ES-I3 (cell line): ENCODE results near the gene PIK3IP1.
A peak's percentile ranks its signal among the peaks of the same experiment; 100 is the strongest.
"Not testable (repeated sequence)": the region's sequence is repeated elsewhere in the genome, so short reads cannot be mapped to it uniquely, and the experiment has no call there.

ENCODE experiments used
- H3K36me3 ChIP-seq: 2 replicates; pipeline ENCODE4 v1.6.1; 2013; ENCODE audit warnings: mild to moderate bottlenecking, low read length, control low read depth, moderate library complexity; ENCODE audit not compliant: insufficient read depth
- H3K4me1 ChIP-seq: 2 replicates; pipeline ENCODE4 v1.6.1; 2013; ENCODE audit warnings: mild to moderate bottlenecking, control low read depth, low read length; ENCODE audit not compliant: insufficient read depth
- H3K9ac ChIP-seq: 2 replicates; pipeline ENCODE4 v1.6.1; 2013; ENCODE audit warnings: low read depth, mild to moderate bottlenecking, low read length, moderate library complexity
- H3K9me3 ChIP-seq: 2 replicates; pipeline ENCODE4 v1.6.1; 2013; ENCODE audit warnings: mild to moderate bottlenecking, low read length, moderate library complexity; ENCODE audit not compliant: control insufficient read depth, insufficient read depth

Gene PIK3IP1

DNA sequence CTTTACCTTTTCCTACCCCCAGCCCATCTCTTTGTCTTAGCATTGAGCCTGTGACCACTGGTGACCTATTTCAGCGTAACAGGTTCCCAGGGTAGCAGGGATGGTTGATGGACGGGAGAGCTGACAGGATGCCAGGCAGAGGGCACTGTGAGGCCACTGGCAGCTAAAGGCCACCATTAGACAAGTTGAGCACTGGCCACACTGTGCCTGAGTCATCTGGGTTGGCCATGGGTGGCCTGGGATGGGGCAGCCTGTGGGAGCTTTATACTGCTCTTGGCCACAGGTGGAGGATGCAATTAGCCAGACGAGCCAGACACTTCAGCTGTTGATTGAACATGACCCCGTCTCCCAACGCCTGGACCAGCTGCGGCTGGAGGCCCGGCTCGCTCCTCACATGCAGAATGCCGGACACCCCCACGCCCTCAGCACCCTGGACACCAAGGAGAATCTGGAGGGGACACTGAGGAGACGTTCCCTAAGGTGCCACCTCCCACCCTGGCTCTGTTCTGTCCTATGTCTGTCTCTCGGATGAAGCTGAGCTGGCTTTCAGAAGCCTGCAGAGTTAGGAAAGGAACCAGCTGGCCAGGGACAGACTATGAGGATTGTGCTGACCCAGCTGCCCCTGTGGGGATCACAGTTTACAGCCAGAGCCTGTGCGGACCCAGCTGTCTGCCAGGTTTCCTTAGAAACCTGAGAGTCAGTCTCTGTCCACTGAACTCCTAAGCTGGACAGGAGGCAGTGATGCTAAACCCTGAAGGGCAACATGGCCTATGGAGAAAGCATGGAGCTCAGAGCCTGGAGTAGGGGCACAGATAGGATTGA is 29.8 kb downstream of the PIK3IP1 start:
- Histone ChIP-seq H3K9me3 (no peaks in the 10 kb centered on the region), H3K36me3 (no peaks in the 10 kb centered on the region; the same call in 1 of the 2 replicates), H3K4me1 (no peaks in the 10 kb centered on the region), H3K9ac (no peak overlapping the region)

DNA sequence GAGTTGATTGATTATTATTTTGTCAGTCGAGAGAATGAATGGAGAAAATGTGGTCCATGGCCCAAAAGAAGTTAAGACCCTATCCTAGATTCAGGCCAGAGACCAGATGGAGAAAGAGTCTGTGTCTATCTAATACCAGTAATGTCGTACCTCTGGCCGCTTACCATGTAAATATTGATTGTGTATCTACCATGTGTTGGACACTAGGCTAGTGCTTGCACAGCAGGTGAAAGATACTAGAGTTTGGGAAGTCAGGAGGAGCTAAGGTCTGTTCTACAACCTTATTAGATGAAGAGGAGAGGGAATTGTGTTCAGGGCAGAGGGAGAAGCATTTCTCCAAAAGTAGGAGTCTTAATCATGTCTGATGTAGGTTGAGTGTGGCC is 31.8 kb downstream of the PIK3IP1 start:
- Histone ChIP-seq H3K9me3 (no peaks in the 10 kb centered on the region), H3K4me1 (no peaks in the 10 kb centered on the region), H3K9ac (no peak overlapping the region), H3K36me3 (no peaks in the 10 kb centered on the region; the same call in 1 of the 2 replicates)

DNA sequence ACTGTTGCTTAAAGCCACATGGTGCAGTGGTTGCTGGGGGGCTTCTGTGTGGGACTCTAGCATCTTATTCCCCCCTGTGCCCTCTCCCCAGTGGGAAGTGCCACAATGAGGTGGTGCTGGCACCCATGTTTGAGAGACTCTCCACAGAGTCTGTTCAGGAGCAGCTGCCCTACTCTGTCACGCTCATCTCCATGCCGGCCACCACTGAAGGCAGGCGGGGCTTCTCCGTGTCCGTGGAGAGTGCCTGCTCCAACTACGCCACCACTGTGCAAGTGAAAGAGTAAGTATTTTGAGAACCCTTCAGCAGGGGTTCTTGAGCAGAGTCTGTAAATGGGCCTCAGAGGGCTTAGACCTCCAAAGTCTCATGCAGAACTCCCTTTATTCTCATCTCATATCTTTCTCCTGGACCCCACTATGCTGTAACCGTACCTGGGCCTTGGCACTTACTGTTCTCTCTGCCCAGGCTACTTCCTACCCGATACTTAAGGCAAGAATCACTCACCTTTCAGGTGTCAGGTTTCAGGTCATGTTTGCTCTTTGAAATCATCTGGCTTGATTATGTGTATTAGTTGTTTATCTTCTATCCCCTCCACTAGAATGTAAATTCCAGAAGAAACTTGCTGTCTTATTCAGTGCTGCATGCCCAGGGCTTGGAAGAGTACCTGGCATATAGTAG is 32.4 kb downstream of the PIK3IP1 start:
- Histone ChIP-seq H3K9me3 (no peaks in the 10 kb centered on the region), H3K9ac (no peak overlapping the region), H3K36me3 (no peaks in the 10 kb centered on the region; the same call in 1 of the 2 replicates), H3K4me1 (no peaks in the 10 kb centered on the region)

DNA sequence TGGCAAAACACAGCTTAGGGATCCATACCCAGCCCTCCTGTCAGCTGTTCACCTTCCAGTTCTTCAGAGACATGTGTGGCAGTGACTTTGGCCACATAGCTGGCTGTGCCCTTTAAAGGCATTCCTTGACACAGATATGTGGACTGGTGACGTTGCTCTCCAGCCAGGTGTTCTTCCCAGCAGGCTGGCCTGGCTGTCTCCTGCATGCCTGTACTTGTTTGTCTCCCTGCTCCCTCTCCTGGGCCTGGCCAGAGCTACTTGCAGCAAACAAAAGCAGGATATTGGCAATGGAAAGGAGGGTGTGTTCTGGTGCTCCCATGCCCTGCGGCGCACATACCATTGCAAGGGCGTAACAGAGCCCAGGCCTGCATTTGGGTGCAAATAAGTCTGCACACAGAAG is 38.3 kb downstream of the PIK3IP1 start:
- no peaks in the 10 kb centered on the region for H3K9me3 ChIP-seq
- H3K9ac ChIP-seq: no peak overlapping the region
- H3K36me3 ChIP-seq: no peaks in the 10 kb centered on the region; the same call in 1 of the 2 replicates
- peaks cover 36% of the 10 kb centered on the region for H3K4me1 ChIP-seq

DNA sequence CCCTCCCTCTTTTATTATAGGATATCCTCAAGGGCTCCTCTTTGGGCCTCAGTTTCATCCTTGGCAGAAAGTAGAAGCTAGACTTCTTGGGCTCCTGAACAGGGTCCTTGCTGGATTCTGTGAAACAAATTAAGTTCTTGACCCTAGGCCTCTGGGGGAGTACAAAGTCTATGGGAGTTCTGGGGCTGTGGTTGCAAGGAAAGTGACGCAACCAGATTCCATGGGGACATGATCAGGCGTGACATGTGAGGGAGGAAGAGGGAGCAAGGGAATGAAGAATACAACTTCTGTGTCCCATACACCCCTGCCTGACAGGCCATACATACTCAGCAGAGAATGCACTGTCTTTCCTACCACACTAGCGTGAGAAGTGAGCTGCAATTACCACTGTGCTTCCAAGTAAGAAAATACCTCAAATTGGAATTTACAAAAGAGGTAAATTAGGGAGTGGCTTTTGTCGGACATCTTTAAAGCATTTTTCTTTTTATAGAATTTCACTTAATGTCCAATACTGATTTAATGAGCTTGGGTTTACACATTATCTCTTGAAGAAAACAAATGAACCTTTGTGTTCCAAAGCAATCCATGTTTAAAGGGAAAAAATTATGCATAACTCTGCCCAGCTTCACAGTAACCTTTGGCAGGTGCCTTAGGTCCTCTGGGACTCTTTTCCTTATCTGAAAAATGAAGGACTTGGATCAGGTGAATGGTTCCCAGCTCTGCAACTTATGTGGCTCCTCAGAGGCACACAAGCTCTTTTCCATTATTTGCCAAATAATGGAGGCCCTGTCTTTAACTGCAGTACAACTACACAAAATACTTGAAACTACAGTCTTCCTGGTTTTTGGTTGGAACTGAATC is 41.3 kb downstream of the PIK3IP1 start:
- Histone ChIP-seq H3K9ac (no peak overlapping the region), H3K4me1 (peaks cover 36% of the 10 kb centered on the region), H3K36me3 (no peaks in the 10 kb centered on the region), H3K9me3 (no peaks in the 10 kb centered on the region)

DNA sequence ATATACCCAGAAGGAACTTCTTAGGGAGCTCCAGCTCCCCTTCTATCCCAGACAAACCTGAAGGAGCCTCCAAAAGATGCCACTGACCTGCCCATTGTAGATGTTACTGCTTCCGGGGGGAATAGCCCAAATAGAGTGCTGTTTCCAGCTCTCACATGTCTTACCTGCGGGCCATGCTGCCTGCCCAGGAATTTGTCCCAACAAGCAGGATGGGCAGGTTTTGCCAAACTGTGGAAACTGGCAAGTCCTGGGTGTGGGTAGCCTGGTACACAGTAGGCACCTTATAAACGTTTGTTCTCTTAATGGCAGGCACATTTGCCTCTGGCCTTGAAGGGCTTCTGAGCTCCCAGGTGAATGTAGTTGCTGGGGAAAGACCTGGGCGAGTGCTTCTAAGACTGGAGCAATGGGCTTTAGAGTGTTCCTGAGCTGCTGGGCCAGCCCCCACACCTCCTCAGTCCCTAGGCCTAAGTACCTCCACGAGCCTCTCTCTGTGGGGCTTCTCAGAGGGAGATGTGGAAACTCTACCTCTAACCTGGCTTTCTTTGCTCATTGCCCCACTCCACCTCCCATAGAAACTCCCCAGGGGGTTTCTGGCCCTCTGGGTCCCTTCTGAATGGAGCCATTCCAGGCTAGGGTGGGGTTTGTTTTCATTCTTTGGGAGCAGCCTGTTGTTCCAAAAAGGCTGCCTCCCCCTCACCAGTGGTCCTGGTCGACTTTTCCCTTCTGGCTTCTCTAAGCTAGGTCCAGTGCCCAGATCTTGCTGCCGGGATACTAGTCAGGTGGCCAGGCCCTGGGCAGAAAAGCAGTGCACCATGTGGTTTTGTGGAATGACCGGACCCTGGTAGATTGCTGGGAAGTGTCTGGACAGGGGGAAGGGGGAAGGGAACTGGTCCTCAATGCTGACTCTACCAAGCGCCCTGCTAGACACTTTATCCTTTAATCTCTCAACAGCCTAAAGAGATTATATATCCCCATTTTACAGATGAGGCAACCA is 43.0 kb downstream of the PIK3IP1 start:
- no peaks in the 10 kb centered on the region for H3K9me3 ChIP-seq
- no peaks in the 10 kb centered on the region for H3K36me3 ChIP-seq
- H3K4me1 ChIP-seq: peaks cover 39% of the 10 kb centered on the region
- peak overlapping the region; percentile 41; the same call in 1 of the 2 replicates for H3K9ac ChIP-seq

DNA sequence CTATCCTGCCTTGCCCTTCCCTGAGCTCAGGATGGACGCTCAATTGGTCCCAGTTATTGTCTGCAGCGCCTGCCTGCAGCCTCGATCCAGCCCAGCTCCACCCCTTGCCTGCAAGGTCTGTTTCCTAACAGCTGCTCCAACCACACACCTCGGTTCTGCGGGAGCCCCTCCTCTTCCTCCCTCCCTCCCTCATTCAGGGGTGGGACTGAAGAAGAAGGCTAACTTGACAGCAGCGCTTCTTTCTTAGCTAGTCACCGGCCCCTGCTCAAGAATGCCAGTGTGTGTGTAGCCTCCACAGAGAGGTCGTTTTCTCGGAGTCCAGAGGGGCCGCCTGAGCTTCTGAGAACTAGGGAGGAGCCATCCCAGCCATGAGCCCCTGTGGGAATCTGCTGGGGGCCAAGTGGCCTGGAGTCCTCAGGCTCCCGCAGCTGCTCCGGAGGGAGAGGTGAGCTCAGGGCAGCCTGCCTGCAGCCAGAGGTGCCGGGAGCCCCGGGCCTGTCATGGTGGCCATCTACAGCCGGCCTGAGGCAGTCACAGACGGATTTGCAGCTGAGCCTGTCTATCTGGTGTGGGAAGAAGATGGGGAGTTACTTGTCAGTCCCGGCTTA is 44.0 kb downstream of the PIK3IP1 start:
- Histone ChIP-seq H3K9ac (peak overlapping the region; percentile 41; the same call in 1 of the 2 replicates), H3K36me3 (no peaks in the 10 kb centered on the region), H3K9me3 (no peaks in the 10 kb centered on the region), H3K4me1 (peaks cover 39% of the 10 kb centered on the region)

DNA sequence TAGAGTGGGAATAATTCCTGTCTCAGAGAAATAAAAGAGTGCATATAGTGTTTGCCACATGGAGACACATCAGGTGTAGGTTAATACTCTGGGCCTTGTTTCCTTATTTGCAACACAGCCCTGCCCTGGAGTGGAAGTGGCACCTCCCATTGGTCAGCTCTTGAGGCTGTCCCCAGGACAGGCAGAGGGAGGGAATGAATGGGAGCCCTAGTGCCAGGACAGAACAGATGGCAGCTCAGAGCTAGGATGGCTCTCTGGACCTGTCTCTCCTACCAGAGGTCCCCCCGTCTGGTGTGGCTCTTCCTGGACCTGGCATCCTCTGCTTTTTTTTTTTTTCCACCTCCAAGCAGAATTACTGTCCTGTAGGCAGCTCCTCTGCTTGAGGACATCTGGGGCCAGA is 44.6 kb downstream of the PIK3IP1 start:
- H3K9ac ChIP-seq: no peak overlapping the region
- no peaks in the 10 kb centered on the region for H3K9me3 ChIP-seq
- peaks cover 40% of the 10 kb centered on the region for H3K4me1 ChIP-seq
- H3K36me3 ChIP-seq: no peaks in the 10 kb centered on the region

DNA sequence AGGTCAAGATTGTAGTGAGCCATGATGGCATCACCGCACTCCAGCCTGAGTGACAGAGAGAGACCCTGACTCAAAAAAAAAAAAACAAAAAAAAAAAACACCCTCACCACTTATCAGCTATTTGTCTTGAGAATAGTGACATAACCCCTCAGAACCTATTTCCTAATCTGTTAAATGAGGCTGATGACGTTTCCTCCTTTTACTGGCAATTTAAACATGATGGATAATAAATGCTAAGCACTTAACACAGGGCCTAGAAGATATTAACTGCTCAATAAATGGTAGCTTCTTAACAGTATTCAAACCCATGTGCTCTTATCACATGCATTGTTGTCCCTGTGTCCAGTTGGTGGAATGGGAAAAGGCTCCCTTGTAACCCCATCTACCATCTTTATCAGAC is 45.6 kb downstream of the PIK3IP1 start:
- no peaks in the 10 kb centered on the region for H3K9me3 ChIP-seq
- no peaks in the 10 kb centered on the region for H3K36me3 ChIP-seq
- H3K4me1 ChIP-seq: peaks cover 40% of the 10 kb centered on the region
- no peak overlapping the region for H3K9ac ChIP-seq

DNA sequence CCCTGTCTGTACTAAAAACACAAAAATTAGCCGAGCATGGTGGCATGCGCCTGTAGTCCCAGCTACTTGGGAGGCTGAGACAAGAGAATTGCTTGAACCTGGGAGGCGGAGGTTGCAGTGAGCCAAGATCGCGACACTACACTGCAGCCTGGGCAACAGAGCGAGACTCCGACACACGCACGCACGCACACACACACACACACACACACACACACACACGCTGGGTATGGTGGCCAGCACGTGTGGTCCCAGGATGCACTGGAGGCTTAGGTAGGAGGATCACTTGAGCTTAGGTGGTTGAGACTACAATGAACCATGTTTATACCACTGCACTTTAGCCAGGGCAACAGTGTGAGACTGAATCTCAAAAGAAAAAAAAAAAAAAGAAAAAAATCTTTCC is 46.3 kb downstream of the PIK3IP1 start:
- not testable (repeated sequence) for H3K9ac ChIP-seq, H3K36me3 ChIP-seq, H3K9me3 ChIP-seq
- peaks cover 47% of the 10 kb centered on the region for H3K4me1 ChIP-seq

DNA sequence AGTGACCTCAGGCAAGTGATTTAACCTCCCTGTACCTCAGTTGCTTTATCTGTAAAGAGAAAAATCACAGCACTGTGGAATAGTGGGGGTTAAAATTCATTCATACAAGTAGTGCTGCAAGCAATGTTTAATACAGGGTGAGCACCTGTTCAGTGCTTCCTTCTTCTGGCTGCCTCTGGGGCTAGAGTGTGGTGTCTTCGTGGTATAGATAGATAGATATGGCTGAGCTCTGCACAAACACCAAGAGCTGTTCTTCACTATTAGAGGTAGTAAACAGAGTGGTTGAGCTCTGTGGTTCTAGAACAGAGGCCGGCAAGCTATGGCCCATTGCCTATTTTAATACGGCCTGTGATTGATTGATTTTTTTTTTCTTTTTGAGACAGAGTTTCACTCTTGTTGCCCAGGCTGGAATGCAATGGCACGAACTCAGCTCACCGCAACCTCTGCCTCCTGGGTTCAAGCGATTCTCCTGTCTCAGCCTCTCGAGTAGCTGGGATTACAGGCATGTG is 47.3 kb downstream of the PIK3IP1 start:
- Histone ChIP-seq H3K9me3 (no peaks in the 10 kb centered on the region), H3K9ac (no peak overlapping the region), H3K4me1 (peaks cover 38% of the 10 kb centered on the region), H3K36me3 (no peaks in the 10 kb centered on the region)

DNA sequence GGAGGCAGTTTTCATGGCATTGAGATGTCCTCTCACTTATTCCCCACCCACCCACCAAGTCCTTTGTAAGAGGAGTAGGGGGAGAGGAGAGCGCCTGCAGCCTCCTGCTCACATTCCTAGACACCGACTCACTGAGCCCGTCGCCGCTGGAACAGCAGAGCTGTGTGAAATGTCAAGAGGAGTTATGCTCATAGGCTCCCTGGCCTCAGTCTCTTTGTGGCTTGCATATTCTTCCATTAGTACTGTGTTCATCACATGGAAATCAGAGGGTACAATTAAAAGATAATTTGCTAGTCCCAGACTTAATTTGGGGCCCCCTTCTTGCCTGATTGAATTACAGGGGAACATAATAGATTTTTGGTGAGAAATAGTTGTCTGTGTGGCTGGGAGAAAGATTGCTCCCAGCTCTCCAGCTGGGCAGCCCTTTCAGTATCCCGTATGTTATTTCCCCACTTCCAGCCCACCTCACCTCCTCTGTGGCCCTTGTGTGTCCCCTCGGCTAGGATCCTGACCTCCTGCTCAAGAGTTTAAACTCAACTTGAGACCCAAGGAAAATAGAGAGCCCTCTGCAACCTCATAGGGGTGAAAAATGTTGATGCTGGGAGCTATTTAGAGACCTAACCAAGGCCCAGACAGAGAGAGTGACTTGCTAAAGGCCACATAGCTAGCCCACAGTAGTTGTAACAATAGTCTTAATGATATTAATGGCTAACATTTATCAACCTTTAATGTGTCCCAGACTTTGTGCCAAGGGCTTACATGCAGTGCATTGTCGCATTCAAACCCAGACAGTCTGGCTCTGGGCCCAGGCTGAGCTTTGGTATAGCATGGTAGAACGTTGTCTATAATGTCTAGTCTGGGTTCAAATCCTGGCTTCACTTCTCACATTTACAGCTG is 48.0 kb downstream of the PIK3IP1 start:
- Histone ChIP-seq H3K36me3 (no peaks in the 10 kb centered on the region), H3K9ac (peak overlapping the region; percentile 15; the same call in 1 of the 2 replicates), H3K4me1 (peaks cover 33% of the 10 kb centered on the region), H3K9me3 (no peaks in the 10 kb centered on the region)
